ENCODE results near the gene FAM210B. TPM values are rescaled to one million over a fixed set of nuclear protein-coding genes. Genes with fewer than 3 reads are reported as not detected.
"Not testable (repeated sequence)": the region's sequence is repeated elsewhere in the genome, so short reads cannot be mapped to it uniquely, and the experiment has no call there.

Gene FAM210B
- total RNA-seq, 1 experiment from 2014 or later, result 20.4 TPM

- in situ Hi-C loops (cut with HindIII; ENCODE audit: low sequenced_read_pairs), result no loop called here
- DNase-seq (ENCODE audit: low spot score), result no peak
These were observed 30.1 kb downstream of the FAM210B start for GRCh38 chr20:56388882-56389281.

- in situ Hi-C loops (cut with HindIII; ENCODE audit: low sequenced_read_pairs), result no loop called here
- no peak for DNase-seq (ENCODE audit: low spot score)
These were observed 31.0 kb downstream of the FAM210B start for GRCh38 chr20:56389807-56390206.

GRCh38 chr20:56390396-56390795 lies 31.6 kb downstream of the FAM210B start:
- DNase-seq (ENCODE audit: low spot score); in situ Hi-C loops (cut with HindIII; ENCODE audit: low sequenced_read_pairs): not testable (repeated sequence)

GRCh38 chr20:56391037-56391436 lies 32.3 kb downstream of the FAM210B start:
- in situ Hi-C loops (cut with HindIII; ENCODE audit: low sequenced_read_pairs), result no loop called here
- no peak for DNase-seq (ENCODE audit: low spot score)

- in situ Hi-C loops (cut with HindIII; ENCODE audit: low sequenced_read_pairs), result no loop called here
- DNase-seq (ENCODE audit: low spot score), result no peak
These were observed 32.9 kb downstream of the FAM210B start for GRCh38 chr20:56391596-56392131.

- peak; percentile 100 for DNase-seq (ENCODE audit: low spot score)
- in situ Hi-C loops (cut with HindIII; ENCODE audit: low sequenced_read_pairs), result no loop called here
These were observed 33.5 kb downstream of the FAM210B start, which contains the start of the genes AURKA and CSTF1 for GRCh38 chr20:56392132-56392880. Gene AURKA (minus strand): TSS chr20:56392215. CDS start chr20:56388197, 4,018 bp downstream. Gene CSTF1 (plus strand): TSS chr20:56392645. CDS start chr20:56395553, 2,908 bp downstream.

GRCh38 chr20:56392881-56393482 lies 34.2 kb downstream of the FAM210B start:
- DNase-seq (ENCODE audit: low spot score), result no peak
- in situ Hi-C loops (cut with HindIII; ENCODE audit: low sequenced_read_pairs), result no loop called here

GRCh38 chr20:56393653-56394052 lies 34.9 kb downstream of the FAM210B start:
- in situ Hi-C loops (cut with HindIII; ENCODE audit: low sequenced_read_pairs), result no loop called here
- no peak for DNase-seq (ENCODE audit: low spot score)

GRCh38 chr20:56395166-56395565 lies 36.4 kb downstream of the FAM210B start:
- in situ Hi-C loops (cut with HindIII; ENCODE audit: low sequenced_read_pairs), result no loop called here
- no peak for DNase-seq (ENCODE audit: low spot score)

- in situ Hi-C loops (cut with HindIII; ENCODE audit: low sequenced_read_pairs), result no loop called here
- DNase-seq (ENCODE audit: low spot score), result peak; percentile 41
These were observed 41.3 kb downstream of the FAM210B start for GRCh38 chr20:56400001-56400640.

GRCh38 chr20:56403465-56403864 lies 44.7 kb downstream of the FAM210B start:
- in situ Hi-C loops (cut with HindIII; ENCODE audit: low sequenced_read_pairs), result no loop called here

GRCh38 chr20:56405356-56405755 lies 46.6 kb downstream of the FAM210B start:
- DNase-seq (ENCODE audit: low spot score); in situ Hi-C loops (cut with HindIII; ENCODE audit: low sequenced_read_pairs): not testable (repeated sequence)

More at GRCh38 chr20:56403465-56403864, 44.7 kb downstream of the FAM210B start:
- no peak for DNase-seq (ENCODE audit: low spot score)

- no peak for DNase-seq (ENCODE audit: low spot score)
- in situ Hi-C loops (cut with HindIII; ENCODE audit: low sequenced_read_pairs), result no loop called here
These were observed 48.1 kb downstream of the FAM210B start for GRCh38 chr20:56406910-56407309.

- DNase-seq (ENCODE audit: low spot score), result no peak
- in situ Hi-C loops (cut with HindIII; ENCODE audit: low sequenced_read_pairs), result no loop called here
These were observed 50.7 kb downstream of the FAM210B start for GRCh38 chr20:56409521-56409920.

GRCh38 chr20:56409956-56410355 lies 51.2 kb downstream of the FAM210B start:
- in situ Hi-C loops (cut with HindIII; ENCODE audit: low sequenced_read_pairs), result no loop called here
- DNase-seq (ENCODE audit: low spot score), result no peak

- in situ Hi-C loops (cut with HindIII; ENCODE audit: low sequenced_read_pairs); DNase-seq (ENCODE audit: low spot score): not testable (repeated sequence)
These were observed 52.5 kb downstream of the FAM210B start for GRCh38 chr20:56411287-56411686.

- in situ Hi-C loops (cut with HindIII; ENCODE audit: low sequenced_read_pairs), result no loop called here
- no peak for DNase-seq (ENCODE audit: low spot score)
These were observed 53.1 kb downstream of the FAM210B start, which contains the start of gene CASS4 for GRCh38 chr20:56411759-56412472. Gene CASS4 (plus strand): TSS chr20:56412260. CDS start chr20:56412459, 199 bp downstream.

- in situ Hi-C loops (cut with HindIII; ENCODE audit: low sequenced_read_pairs), result no loop called here
- DNase-seq (ENCODE audit: low spot score), result no peak
These were observed 53.7 kb downstream of the FAM210B start for GRCh38 chr20:56412473-56412790.

GRCh38 chr20:56412949-56413348 lies 54.2 kb downstream of the FAM210B start:
- in situ Hi-C loops (cut with HindIII; ENCODE audit: low sequenced_read_pairs), result no loop called here
- no peak for DNase-seq (ENCODE audit: low spot score)

Data from G401 (cell line).